ENCODE data around the gene ARMC8. TPM values are rescaled to one million over a fixed set of nuclear protein-coding genes. Genes with fewer than 3 reads are reported as not detected.

ARMC8 gene
- total RNA-seq, 1 experiment from 2014 or later, result 32.4 TPM

- no peaks in the 10 kb centered on the region for H3K36me3 ChIP-seq (ENCODE audit: low read depth)
- H3K79me2 ChIP-seq (ENCODE audit: low read depth), result no peaks in the 10 kb centered on the region
- ChIA-PET POLR2A (ENCODE audit: unreplicated experiment) (no interaction called here), CTCF (no interaction called here)
- H3K4me1 ChIP-seq (replicated peaks; ENCODE audit: insufficient read depth), result no peaks in the 10 kb centered on the region
- no peaks in the 10 kb centered on the region for H3K9me2 ChIP-seq (ENCODE audit: insufficient read depth)
- no peak overlapping the region for H3K27ac ChIP-seq
- no peaks in the 10 kb centered on the region for H3K9me3 ChIP-seq (ENCODE audit: insufficient read depth, low read depth)
- DNase-seq, result no peak
- TF ChIP-seq CTCF (conservative IDR thresholded peaks at IDR 0.05) (no peak), EZH2 (IDR thresholded peaks at IDR 0.05; ENCODE audit: low read depth) (no peak)
- H4K20me1 ChIP-seq (ENCODE audit: insufficient read depth), result no peaks in the 10 kb centered on the region
- peaks cover 10% of the 10 kb centered on the region for H3K27me3 ChIP-seq (ENCODE audit: insufficient read depth, low read depth)
- BruUV-seq (replicated peaks), result no TSS peak
- H3K4me3 ChIP-seq, result no peak overlapping the region
- no peak overlapping the region for H3K4me2 ChIP-seq
- no peak overlapping the region for H2AFZ ChIP-seq
- no peaks in the 10 kb centered on the region for H3F3A ChIP-seq (ENCODE audit: insufficient read depth, low read depth)
- intact Hi-C loops (cut with micrococcal nuclease; ENCODE audit: unreplicated experiment), result loop anchor here (10.0 kb wide), 2 partner anchors 346 to 976 kb away; no protein-coding TSS in a partner anchor
Observed at GRCh38 chr3:138338811-138339210, 151.7 kb downstream of the ARMC8 start.

- H3F3A ChIP-seq (ENCODE audit: insufficient read depth, low read depth), result no peaks in the 10 kb centered on the region
- H3K27ac ChIP-seq, result no peak overlapping the region
- peaks cover 3% of the 10 kb centered on the region; the same call in 1 of the 2 replicates for H3K27me3 ChIP-seq (ENCODE audit: insufficient read depth, low read depth)
- H3K9me3 ChIP-seq (ENCODE audit: insufficient read depth, low read depth), result no peaks in the 10 kb centered on the region
- H2AFZ ChIP-seq, result no peak overlapping the region
- no peaks in the 10 kb centered on the region for H3K79me2 ChIP-seq (ENCODE audit: low read depth)
- no peak overlapping the region for H3K4me2 ChIP-seq
- no peaks in the 10 kb centered on the region for H3K4me1 ChIP-seq (replicated peaks; ENCODE audit: insufficient read depth)
- BruUV-seq (replicated peaks), result no TSS peak
- ChIA-PET POLR2A (ENCODE audit: unreplicated experiment) (no interaction called here), CTCF (no interaction called here)
- intact Hi-C loops (cut with micrococcal nuclease; ENCODE audit: unreplicated experiment), result no loop called here
- no peak for DNase-seq
- no peaks in the 10 kb centered on the region for H3K9me2 ChIP-seq (ENCODE audit: insufficient read depth)
- H3K4me3 ChIP-seq, result no peak overlapping the region
- no peak for TF ChIP-seq CTCF (conservative IDR thresholded peaks at IDR 0.05)
- TF ChIP-seq EZH2 (IDR thresholded peaks at IDR 0.05; ENCODE audit: low read depth), result no peak
- H4K20me1 ChIP-seq (ENCODE audit: insufficient read depth), result no peaks in the 10 kb centered on the region
- H3K36me3 ChIP-seq (ENCODE audit: low read depth), result no peaks in the 10 kb centered on the region
Observed at GRCh38 chr3:138340511-138340910, 153.4 kb downstream of the ARMC8 start.

DNA sequence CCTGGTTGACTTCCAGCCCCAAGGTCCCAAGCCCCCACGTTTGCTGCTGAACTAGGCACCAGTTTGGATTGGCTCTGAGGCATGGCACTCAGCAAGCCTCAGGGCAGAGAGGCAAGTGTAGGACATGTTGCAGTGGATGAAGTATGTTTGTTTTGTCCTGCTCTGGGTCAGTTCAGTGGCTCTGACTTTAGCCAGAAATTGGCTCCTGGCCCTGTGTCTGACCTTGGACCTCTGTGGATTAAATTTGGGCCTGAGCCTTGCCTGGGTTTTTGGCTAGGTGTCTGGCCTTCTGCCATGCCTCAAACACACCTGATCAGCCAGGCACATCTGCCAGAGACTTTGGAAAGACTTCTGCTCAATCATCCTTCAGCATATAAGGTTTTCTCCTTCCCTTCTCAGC lies 157.7 kb downstream of the ARMC8 start:
- no peaks in the 10 kb centered on the region for H4K20me1 ChIP-seq (ENCODE audit: insufficient read depth)
- BruUV-seq (replicated peaks), result no TSS peak
- H3K27ac ChIP-seq, result no peak overlapping the region
- H3K27me3 ChIP-seq (ENCODE audit: insufficient read depth, low read depth), result peaks cover 6% of the 10 kb centered on the region; the same call in 1 of the 2 replicates
- no peak overlapping the region for H3K4me3 ChIP-seq
- no peaks in the 10 kb centered on the region for H3K36me3 ChIP-seq (ENCODE audit: low read depth)
- H3K79me2 ChIP-seq (ENCODE audit: low read depth), result no peaks in the 10 kb centered on the region
- H3K9me2 ChIP-seq (ENCODE audit: insufficient read depth), result no peaks in the 10 kb centered on the region
- no peak overlapping the region for H2AFZ ChIP-seq
- peaks cover 6% of the 10 kb centered on the region; the same call in 1 of the 2 replicates for H3F3A ChIP-seq (ENCODE audit: insufficient read depth, low read depth)
- H3K4me1 ChIP-seq (replicated peaks; ENCODE audit: insufficient read depth), result no peaks in the 10 kb centered on the region
- no peak overlapping the region for H3K4me2 ChIP-seq
- ChIA-PET CTCF (no interaction called here), POLR2A (ENCODE audit: unreplicated experiment) (no interaction called here)
- no peak for DNase-seq
- no peaks in the 10 kb centered on the region for H3K9me3 ChIP-seq (ENCODE audit: insufficient read depth, low read depth)
- intact Hi-C loops (cut with micrococcal nuclease; ENCODE audit: unreplicated experiment), result no loop called here
- TF ChIP-seq CTCF (conservative IDR thresholded peaks at IDR 0.05) (no peak), EZH2 (IDR thresholded peaks at IDR 0.05; ENCODE audit: low read depth) (no peak)

Other genes starting within 250 kb of the ARMC8 start
- not detected in 2 replicates for gene CLDN18, start 177.1 kb upstream of the ARMC8 start, total RNA-seq (2021)
- gene DZIP1L, start 71.7 kb upstream of the ARMC8 start, total RNA-seq (2021), result 2.3 and 6.1 TPM in 2 replicates
- not detected in 2 replicates for gene A4GNT, start 54.9 kb upstream of the ARMC8 start, total RNA-seq (2021)
- gene DBR1, start 12.4 kb upstream of the ARMC8 start, total RNA-seq (2021), result 17.4 and 18.4 TPM in 2 replicates
- 1.3 TPM in 1 of 2 replicates, not detected in the other for gene NME9, start 142.6 kb downstream of the ARMC8 start, total RNA-seq (2021)
- 2.4 TPM in 2 replicates for gene MRAS, start 161.3 kb downstream of the ARMC8 start, total RNA-seq (2021)
- 6.4 and 8.0 TPM in 2 replicates for gene ESYT3, start 247.3 kb downstream of the ARMC8 start, total RNA-seq (2021)

Measured in PC-9 (cell line).